Thyroid gland (tissue), 4 donors: ENCODE data around the gene CX3CR1. TPM values are rescaled to one million over a fixed set of nuclear protein-coding genes. Genes with fewer than 3 reads are reported as not detected.

Experiments
- DNase-seq, 2 donors: peaks; one replicate each; pipeline ENCODE4 v3.0.0-alpha.2; 2019
- H3K27ac ChIP-seq, 3 donors: fragments of 200-600 bp; sonication (generic); 1 replicate in 2 of 3; 2 replicates in 1 of 3; pipeline ENCODE4 v1.5.1; 2016 to 2019; ENCODE audit warnings: mild to moderate bottlenecking in 1 of 3, moderate library complexity in 1 of 3
- H3K27me3 ChIP-seq: fragments of 200-600 bp; sonication (generic); one replicate; pipeline ENCODE4 v1.5.1; 2019
- H3K36me3 ChIP-seq, 2 donors: fragments of 200-600 bp; sonication (generic); one replicate each; pipeline ENCODE4 v1.5.1; 2016 to 2019
- H3K4me1 ChIP-seq, 2 donors: fragments of 200-600 bp; sonication (generic); one replicate each; pipeline ENCODE4 v1.5.1; 2017 to 2019
- H3K4me3 ChIP-seq, 3 donors: fragments of 200-600 bp; sonication (generic); replicated peaks in 1 of 3; 1 replicate in 2 of 3; 2 replicates in 1 of 3; pipeline ENCODE4 v1.5.1; 2016; ENCODE audit warnings: mild to moderate bottlenecking in 1 of 3
- H3K9me3 ChIP-seq: fragments of 200-600 bp; sonication (generic); one replicate; pipeline ENCODE4 v1.5.1; 2017
- POLR2A ChIP-seq, 2 donors: fragments of 450-650 bp; IDR thresholded peaks; one replicate each; pipeline ENCODE4 v1.6.1; 2017; ENCODE audit warnings: antibody characterized with exemption in 2 of 2, mild to moderate bottlenecking in 2 of 2, moderate library complexity in 1 of 2
- WGBS, 2 donors: methylation state at CpG; one replicate each; pipeline ENCODE4 v1.1.5; 2017; 5-methylcytosine and 5-hydroxymethylcytosine counted together
- intact Hi-C: fragments of 100-400 bp; cut with DNase I; formaldehyde crosslinking; loops from one replicate; pipeline ENCODE4 v1.15.1; 2023
- total RNA-seq, 4 donors: library from RNA; depleted of rRNA; stranded (reverse); fragments of >200 nt; gene quantifications; one replicate each; pipeline ENCODE4 v1.2.3, GENCODE V29; 2016
- TF ChIP-seq, protein P1 (sequence below), 6 experiments: fragments of 200-600 bp in 3 of 6; fragments of 450-650 bp in 3 of 6; sonication (generic) in 3 of 6; IDR thresholded peaks; one replicate each; pipeline ENCODE4 v1.5.1; 2016 to 2019; ENCODE audit warnings: antibody characterized with exemption in 6 of 6, mild to moderate bottlenecking in 2 of 6, inconsistent platforms in 1 of 6, moderate library complexity in 1 of 6

CX3CR1 gene
- total RNA-seq, 4 donors from 2014 or later: 0.27 to 1.9 (median 1.1) TPM; not detected in 1

DNA sequence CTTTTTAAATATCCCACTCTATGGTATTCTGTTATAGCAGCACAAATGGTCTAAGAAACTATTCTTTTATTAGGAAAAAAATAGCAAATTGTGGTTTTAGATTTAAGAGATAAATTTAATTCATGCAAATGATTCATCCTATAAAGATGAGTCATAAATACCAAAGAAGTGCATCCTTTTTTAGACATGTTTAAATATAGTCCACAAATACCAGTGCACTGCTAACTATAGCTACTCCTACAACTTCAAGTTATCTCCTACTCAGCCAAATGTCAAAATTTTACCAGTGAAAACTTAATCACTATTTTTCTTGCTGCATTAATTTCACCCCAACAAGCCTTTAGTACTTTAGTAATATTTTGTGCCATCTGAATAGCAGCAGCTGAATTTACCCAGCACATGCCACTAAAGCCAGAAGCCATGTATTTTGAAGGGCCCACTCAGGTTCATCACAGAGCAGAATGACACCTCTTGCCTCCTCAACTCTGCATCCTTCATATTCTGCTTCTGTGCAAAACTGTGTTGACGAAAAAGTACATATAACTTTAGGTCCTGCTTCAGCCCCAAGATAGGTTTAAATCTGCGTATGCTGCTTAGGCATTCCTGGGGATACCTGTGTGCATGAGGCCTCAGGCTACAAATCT is 24.9 kb downstream of the CX3CR1 start:
- Histone ChIP-seq H3K27me3 (no peaks in the 10 kb centered on the region), H3K9me3 (no peaks in the 10 kb centered on the region), H3K36me3 (no peaks in the 10 kb centered on the region), H3K27ac (no peak overlapping the region), H3K4me1 (no peaks in the 10 kb centered on the region), H3K4me3 (no peak overlapping the region)
- intact Hi-C loops: no loop called here
- WGBS, 2 donors: 50% methylated on average over 2 of the region's 2 CpGs
- no peak for TF ChIP-seq POLR2A (IDR thresholded peaks at IDR 0.05)
- TF ChIP-seq, protein P1, sequence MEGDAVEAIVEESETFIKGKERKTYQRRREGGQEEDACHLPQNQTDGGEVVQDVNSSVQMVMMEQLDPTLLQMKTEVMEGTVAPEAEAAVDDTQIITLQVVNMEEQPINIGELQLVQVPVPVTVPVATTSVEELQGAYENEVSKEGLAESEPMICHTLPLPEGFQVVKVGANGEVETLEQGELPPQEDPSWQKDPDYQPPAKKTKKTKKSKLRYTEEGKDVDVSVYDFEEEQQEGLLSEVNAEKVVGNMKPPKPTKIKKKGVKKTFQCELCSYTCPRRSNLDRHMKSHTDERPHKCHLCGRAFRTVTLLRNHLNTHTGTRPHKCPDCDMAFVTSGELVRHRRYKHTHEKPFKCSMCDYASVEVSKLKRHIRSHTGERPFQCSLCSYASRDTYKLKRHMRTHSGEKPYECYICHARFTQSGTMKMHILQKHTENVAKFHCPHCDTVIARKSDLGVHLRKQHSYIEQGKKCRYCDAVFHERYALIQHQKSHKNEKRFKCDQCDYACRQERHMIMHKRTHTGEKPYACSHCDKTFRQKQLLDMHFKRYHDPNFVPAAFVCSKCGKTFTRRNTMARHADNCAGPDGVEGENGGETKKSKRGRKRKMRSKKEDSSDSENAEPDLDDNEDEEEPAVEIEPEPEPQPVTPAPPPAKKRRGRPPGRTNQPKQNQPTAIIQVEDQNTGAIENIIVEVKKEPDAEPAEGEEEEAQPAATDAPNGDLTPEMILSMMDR (IDR thresholded peaks at IDR 0.05): no peak
- no peak for DNase-seq

DNA sequence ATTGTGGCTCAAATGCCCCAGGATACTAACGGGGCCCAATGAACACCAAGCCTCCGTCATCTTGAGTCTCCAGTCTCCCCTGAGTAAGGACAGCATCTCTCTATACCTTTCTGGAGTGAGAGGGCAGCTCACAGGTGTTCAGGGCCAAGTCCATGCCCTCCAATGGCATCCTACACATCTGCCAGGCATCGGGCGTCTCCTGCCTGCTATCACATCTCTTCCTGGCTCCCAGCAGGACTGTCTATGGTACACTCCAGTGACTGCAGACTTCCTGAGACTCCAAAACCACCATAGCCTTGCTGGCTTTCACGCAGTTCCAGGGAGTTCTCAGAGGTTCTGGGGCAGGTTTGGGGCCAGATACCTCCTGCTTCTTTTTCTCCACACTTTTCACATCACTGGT is 28.3 kb downstream of the CX3CR1 start:
- H3K27me3 ChIP-seq: no peaks in the 10 kb centered on the region
- H3K27ac ChIP-seq: no peak overlapping the region
- intact Hi-C loops: no loop called here
- TF ChIP-seq, protein P1 (IDR thresholded peaks at IDR 0.05): no peak
- no peak for TF ChIP-seq POLR2A (IDR thresholded peaks at IDR 0.05)
- H3K4me1 ChIP-seq: no peaks in the 10 kb centered on the region
- 90 to 98% methylated on average over 5 of the region's 5 CpGs for WGBS, 2 donors
- no peaks in the 10 kb centered on the region for H3K36me3 ChIP-seq
- H3K9me3 ChIP-seq: no peaks in the 10 kb centered on the region
- H3K4me3 ChIP-seq: no peak overlapping the region
- no peak for DNase-seq

DNA sequence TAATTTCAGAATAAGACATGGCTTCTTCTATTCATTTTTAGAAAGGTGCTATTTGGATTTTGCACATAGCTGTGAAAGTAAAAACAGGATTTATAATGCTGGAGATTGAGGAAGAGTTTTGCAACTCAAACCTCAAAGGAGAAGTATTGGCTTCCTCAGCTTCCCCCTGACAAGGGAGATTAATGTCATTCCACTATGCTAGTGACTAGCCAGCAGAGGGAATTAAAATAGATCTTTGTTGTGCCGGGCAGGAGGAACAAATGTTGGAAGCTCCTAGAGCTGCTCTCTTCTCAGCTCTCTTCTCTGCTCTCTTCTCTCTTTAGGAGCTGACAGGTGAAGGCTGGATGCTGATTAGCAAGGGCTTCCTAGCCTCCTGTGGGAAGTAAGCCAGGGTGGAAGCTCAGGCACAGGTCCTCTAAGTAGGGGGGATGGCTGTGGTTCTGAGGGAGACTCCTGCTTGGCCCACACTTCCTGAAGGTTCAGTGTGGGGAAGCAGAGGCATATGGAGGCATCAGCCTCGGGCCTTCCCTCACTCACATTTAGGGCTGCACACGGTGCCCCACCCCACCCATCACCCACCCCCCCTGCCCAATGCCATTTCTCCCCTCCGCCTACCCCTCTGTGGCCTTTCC is 29.6 kb downstream of the CX3CR1 start:
- no peaks in the 10 kb centered on the region for H3K27me3 ChIP-seq
- TF ChIP-seq, protein P1 (IDR thresholded peaks at IDR 0.05): no peak
- TF ChIP-seq POLR2A (IDR thresholded peaks at IDR 0.05): no peak
- no peaks in the 10 kb centered on the region for H3K9me3 ChIP-seq
- no peak overlapping the region for H3K4me3 ChIP-seq
- H3K4me1 ChIP-seq: no peaks in the 10 kb centered on the region
- WGBS, 2 donors: 54 to 69% methylated on average over 4 of the region's 4 CpGs
- DNase-seq: no peak
- H3K27ac ChIP-seq: no peak overlapping the region
- intact Hi-C loops: no loop called here
- H3K36me3 ChIP-seq: no peaks in the 10 kb centered on the region

DNA sequence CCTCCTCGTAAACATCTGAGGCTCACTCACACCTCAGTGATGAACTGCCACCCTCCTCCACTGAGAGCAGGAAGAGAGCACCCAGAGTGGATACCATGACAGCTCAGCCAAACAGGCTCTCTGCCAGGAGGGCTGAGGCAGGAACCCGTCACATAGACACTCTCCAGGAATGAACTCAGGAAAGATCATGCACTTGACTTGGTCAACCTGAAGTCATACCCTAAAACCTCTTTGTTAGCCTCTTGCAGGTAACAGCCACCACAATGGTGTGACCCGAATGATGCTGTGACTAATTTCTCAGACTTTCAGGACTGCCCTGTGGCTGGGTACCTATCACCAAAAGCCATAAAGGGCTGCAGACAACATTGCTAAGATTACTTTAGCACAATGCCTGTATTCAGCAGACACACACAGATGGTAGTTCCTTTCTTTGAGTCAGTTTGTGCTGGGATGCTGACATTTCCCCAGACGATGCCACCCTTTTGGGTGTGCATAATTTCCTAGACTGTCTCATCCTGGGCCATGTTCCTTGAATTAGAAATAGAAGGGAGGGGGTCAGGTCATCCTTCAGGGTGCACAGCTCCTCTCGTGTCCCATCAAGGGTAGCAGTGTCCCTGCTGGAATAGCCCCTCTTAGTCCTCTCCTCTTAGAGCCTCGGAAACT is 30.3 kb downstream of the CX3CR1 start:
- Histone ChIP-seq H3K9me3 (no peaks in the 10 kb centered on the region), H3K27ac (no peak overlapping the region), H3K27me3 (no peaks in the 10 kb centered on the region), H3K4me3 (no peak overlapping the region), H3K36me3 (no peaks in the 10 kb centered on the region), H3K4me1 (no peaks in the 10 kb centered on the region)
- WGBS, 2 donors: 74 to 80% methylated on average over 6 of the region's 6 CpGs
- intact Hi-C loops: no loop called here
- DNase-seq: no peak
- no peak for TF ChIP-seq POLR2A (IDR thresholded peaks at IDR 0.05)
- TF ChIP-seq, protein P1 (IDR thresholded peaks at IDR 0.05): no peak

DNA sequence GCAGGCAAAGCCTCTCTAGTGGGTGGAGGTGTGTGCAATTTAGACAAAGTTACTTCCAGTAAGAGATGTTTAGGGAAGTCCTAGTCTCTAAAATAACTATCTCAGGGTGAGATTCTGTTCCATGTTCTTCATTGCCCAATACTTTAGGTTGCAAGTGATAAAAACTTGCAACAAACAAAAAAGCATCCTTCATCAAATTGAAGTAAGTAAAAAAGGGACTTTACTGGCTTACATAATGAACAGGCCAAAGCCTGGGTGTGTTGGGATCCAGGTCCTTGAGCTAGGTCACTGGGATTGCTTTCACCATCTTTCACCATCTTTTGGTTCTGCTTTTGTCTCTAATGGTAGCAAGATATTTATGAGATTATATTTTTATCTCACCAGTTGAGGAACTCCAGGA is 38.3 kb downstream of the CX3CR1 start:
- H3K4me3 ChIP-seq: no peak overlapping the region
- no peak for DNase-seq
- no peaks in the 10 kb centered on the region for H3K4me1 ChIP-seq
- no peaks in the 10 kb centered on the region for H3K36me3 ChIP-seq
- TF ChIP-seq POLR2A (IDR thresholded peaks at IDR 0.05): no peak
- TF ChIP-seq, protein P1 (IDR thresholded peaks at IDR 0.05): no peak
- intact Hi-C loops: no loop called here
- no peaks in the 10 kb centered on the region for H3K27me3 ChIP-seq
- no peak overlapping the region for H3K27ac ChIP-seq
- H3K9me3 ChIP-seq: no peaks in the 10 kb centered on the region
